DND-41 (cell line): Measurements from ENCODE around the gene PRSS56.

Experiments used
- ATAC-seq: fragments of 200-7000 bp; cut with Tn5 transposase; 3 replicates; pipeline ENCODE4 v1.9.1; 2021; ENCODE audit warnings: low read depth; ENCODE audit not compliant: insufficient read depth
- DNase-seq: peaks from one replicate; pipeline ENCODE4 v3.0.0-alpha.2; 2020
- H2AFZ ChIP-seq: 2 replicates; pipeline ENCODE4 v1.6.0; 2012; ENCODE audit warnings: low read depth, low read length
- H3K27ac ChIP-seq: 2 replicates; pipeline ENCODE4 v1.5.1; 2012; ENCODE audit warnings: low read length, inconsistent platforms
- H3K27me3 ChIP-seq: fragments of 200-600 bp; sonication (generic); 2 replicates; pipeline ENCODE4 v1.6.0; 2012; ENCODE audit warnings: low read length, mild to moderate bottlenecking, inconsistent platforms; ENCODE audit not compliant: insufficient read depth, poor library complexity
- H3K36me3 ChIP-seq: 2 replicates; pipeline ENCODE4 v1.5.1; 2012; ENCODE audit warnings: low read length, inconsistent platforms; ENCODE audit not compliant: insufficient read depth
- H3K4me1 ChIP-seq: 2 replicates; pipeline ENCODE4 v1.5.1; 2012; ENCODE audit warnings: mild to moderate bottlenecking, low read length; ENCODE audit not compliant: insufficient read depth
- H3K4me2 ChIP-seq: 2 replicates; pipeline ENCODE4 v1.6.0; 2012; ENCODE audit warnings: mild to moderate bottlenecking, moderate library complexity, low read length, inconsistent platforms; ENCODE audit not compliant: insufficient read depth
- H3K4me3 ChIP-seq, 2 experiments: fragments of 200-600 bp in 1 of 2; shearing (Covaris generic) in 1 of 2; 2 replicates each; pipeline ENCODE4 v1.5.1; 2012 to 2016; ENCODE audit warnings: inconsistent platforms in 2 of 2, low read length in 2 of 2, mild to moderate bottlenecking in 2 of 2, low read depth in 1 of 2, moderate library complexity in 1 of 2
- H3K79me2 ChIP-seq: 2 replicates; pipeline ENCODE4 v1.6.0; 2012; ENCODE audit warnings: low read length, inconsistent platforms; ENCODE audit not compliant: insufficient read depth
- H3K9ac ChIP-seq: 2 replicates; pipeline ENCODE4 v1.6.0; 2012; ENCODE audit warnings: low read depth, mild to moderate bottlenecking, inconsistent platforms, low read length, moderate library complexity
- H3K9me3 ChIP-seq: 2 replicates; pipeline ENCODE4 v1.5.1; 2012; ENCODE audit warnings: low read length, moderate library complexity, mild to moderate bottlenecking, inconsistent platforms; ENCODE audit not compliant: insufficient read depth, severe bottlenecking
- H4K20me1 ChIP-seq: 2 replicates; pipeline ENCODE4 v1.6.0; 2012; ENCODE audit warnings: low read length; ENCODE audit not compliant: insufficient read depth
- EZH2 ChIP-seq: IDR thresholded peaks from 3 replicates; pipeline ENCODE4 v1.6.1; 2012; ENCODE audit warnings: borderline replicate concordance, low read depth, mild to moderate bottlenecking, moderate library complexity, low read length, inconsistent platforms; ENCODE audit not compliant: severe bottlenecking
- TF ChIP-seq, protein P1 (sequence below): IDR thresholded peaks from 2 replicates; pipeline ENCODE4 v1.5.1; 2012; ENCODE audit warnings: borderline replicate concordance, low read length, moderate library complexity, mild to moderate bottlenecking; ENCODE audit not compliant: poor library complexity, severe bottlenecking; ENCODE audit errors: extremely low read depth

PRSS56 gene

DNA sequence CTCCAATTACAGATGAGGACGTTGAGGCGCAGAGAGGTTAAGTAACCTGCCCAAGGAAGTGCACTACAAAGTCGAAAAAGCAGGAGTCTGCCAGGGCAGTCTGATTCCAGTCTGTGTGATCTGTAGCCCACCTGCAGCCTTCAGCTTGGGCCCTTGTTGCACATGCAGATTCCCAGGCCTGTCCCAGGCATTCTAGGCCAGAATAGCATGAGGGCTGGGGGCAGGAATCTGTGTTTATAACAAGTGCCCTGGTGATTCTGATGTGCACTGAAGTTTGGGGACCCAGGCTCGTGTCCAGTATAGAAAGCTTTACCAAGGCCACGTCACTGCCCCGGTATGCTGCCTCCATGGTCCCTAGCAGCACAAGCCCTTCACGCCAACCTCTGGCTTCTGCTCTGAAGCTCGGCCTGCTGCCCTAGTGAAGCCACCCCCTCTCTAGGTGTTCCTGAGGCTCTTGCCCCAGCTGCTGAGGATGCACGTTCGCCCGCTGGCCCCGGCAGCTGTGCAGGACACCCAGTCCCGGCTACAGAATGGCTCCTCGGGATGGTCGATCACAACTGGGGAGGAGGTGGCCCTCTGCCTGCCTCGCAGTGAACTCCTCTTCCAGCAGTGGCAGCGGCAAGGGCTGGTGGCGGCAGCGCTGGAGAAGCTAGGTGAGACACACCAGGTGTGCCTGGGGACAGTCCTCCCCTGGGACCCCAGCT is 23.9 kb downstream of the PRSS56 start:
- H3K4me3 ChIP-seq: no peak overlapping the region
- H4K20me1 ChIP-seq: peaks cover 36% of the 10 kb centered on the region
- H3K27me3 ChIP-seq: no peaks in the 10 kb centered on the region
- no peak overlapping the region for H3K4me2 ChIP-seq
- H3K36me3 ChIP-seq: peaks cover 29% of the 10 kb centered on the region
- DNase-seq (no peak), ATAC-seq (no peak)
- H3K9ac ChIP-seq: no peak overlapping the region
- H3K27ac ChIP-seq: no peak overlapping the region
- peaks cover 34% of the 10 kb centered on the region for H3K79me2 ChIP-seq
- H2AFZ ChIP-seq: no peak overlapping the region
- no peaks in the 10 kb centered on the region for H3K9me3 ChIP-seq
- H3K4me1 ChIP-seq: peaks cover 20% of the 10 kb centered on the region
- TF ChIP-seq, protein P1, sequence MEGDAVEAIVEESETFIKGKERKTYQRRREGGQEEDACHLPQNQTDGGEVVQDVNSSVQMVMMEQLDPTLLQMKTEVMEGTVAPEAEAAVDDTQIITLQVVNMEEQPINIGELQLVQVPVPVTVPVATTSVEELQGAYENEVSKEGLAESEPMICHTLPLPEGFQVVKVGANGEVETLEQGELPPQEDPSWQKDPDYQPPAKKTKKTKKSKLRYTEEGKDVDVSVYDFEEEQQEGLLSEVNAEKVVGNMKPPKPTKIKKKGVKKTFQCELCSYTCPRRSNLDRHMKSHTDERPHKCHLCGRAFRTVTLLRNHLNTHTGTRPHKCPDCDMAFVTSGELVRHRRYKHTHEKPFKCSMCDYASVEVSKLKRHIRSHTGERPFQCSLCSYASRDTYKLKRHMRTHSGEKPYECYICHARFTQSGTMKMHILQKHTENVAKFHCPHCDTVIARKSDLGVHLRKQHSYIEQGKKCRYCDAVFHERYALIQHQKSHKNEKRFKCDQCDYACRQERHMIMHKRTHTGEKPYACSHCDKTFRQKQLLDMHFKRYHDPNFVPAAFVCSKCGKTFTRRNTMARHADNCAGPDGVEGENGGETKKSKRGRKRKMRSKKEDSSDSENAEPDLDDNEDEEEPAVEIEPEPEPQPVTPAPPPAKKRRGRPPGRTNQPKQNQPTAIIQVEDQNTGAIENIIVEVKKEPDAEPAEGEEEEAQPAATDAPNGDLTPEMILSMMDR: no peak
- no peak for TF ChIP-seq EZH2

DNA sequence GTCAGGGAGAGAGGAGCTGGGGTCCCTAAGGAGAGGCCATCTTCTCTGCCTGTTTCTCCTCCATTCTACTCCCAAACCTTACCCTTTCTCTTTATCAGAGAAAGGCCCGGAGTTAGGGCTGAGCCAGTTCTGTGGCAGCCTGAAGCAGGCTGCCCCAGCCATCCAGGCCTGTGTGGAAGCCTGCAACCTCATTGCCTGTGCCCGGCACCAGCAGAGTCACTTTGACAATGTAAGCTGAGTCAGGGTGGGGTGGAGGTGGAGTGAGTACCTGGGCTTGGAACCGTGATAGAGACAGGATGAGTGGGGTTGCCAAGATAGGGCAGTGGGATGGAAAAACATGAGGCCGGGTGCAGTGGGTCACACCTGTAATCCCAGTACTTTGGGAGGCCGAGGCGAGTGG is 24.5 kb downstream of the PRSS56 start:
- Histone ChIP-seq H3K4me1 (peaks cover 26% of the 10 kb centered on the region), H3K4me3 (no peak overlapping the region), H3K4me2 (no peak overlapping the region), H3K27ac (no peak overlapping the region), H2AFZ (no peak overlapping the region), H3K9me3 (no peaks in the 10 kb centered on the region), H3K9ac (no peak overlapping the region), H3K79me2 (peaks cover 40% of the 10 kb centered on the region), H4K20me1 (peaks cover 36% of the 10 kb centered on the region), H3K27me3 (no peaks in the 10 kb centered on the region), H3K36me3 (peaks cover 29% of the 10 kb centered on the region)
- ATAC-seq (no peak), DNase-seq (no peak)
- no peak for TF ChIP-seq EZH2
- TF ChIP-seq, protein P1: no peak

DNA sequence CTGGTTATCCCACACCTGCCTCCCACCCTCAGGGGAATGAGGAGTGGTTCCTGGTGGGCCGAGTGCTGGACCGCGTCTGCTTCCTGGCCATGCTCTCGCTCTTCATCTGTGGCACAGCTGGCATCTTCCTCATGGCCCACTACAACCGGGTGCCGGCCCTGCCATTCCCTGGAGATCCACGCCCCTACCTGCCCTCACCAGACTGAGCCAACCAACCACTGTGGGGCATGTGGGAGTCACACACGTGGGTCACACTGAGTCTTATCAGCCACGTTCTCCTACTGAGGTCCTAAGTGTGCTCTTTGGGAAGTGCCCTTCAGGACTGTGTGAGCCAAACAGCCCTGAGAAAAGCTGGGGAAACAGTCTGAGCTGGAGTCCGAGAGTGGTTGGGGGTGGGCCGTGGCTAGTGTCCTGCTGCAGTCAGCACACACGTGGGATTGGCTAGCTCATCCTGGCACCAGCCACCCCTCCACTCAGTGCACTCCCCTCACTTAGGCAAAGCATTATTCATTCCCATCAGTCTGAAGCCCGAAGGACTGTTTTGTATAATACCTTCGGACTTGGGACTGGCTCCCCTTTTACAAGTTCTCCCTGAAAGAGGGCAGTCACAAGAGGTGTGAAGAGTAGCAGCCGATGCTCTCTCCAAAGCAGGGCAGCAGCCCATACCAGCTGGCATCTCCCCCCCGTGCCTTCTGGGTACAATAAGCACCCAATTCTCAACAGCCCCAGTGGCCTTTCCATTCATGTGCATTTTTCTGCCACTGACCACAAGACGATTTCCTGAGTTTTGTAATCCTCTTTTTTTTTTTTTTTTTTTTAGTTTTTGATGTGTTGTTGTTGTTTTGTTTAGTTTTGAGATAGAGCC is 25.6 kb downstream of the PRSS56 start:
- Histone ChIP-seq H3K79me2 (peaks cover 49% of the 10 kb centered on the region), H3K4me3 (no peak overlapping the region), H3K9ac (no peak overlapping the region), H3K9me3 (no peaks in the 10 kb centered on the region), H3K4me2 (no peak overlapping the region), H3K27ac (no peak overlapping the region), H3K27me3 (no peaks in the 10 kb centered on the region), H3K36me3 (peaks cover 29% of the 10 kb centered on the region), H3K4me1 (peaks cover 27% of the 10 kb centered on the region), H2AFZ (no peak overlapping the region), H4K20me1 (peaks cover 36% of the 10 kb centered on the region)
- no peak for DNase-seq
- no peak for ATAC-seq
- TF ChIP-seq, protein P1: no peak
- no peak for TF ChIP-seq EZH2
